Thyroid gland (tissue), 4 donors: ENCODE data around the gene KCNMA1. TPM values are rescaled to one million over a fixed set of nuclear protein-coding genes. Genes with fewer than 3 reads are reported as not detected.

ENCODE experiments used
- DNase-seq, 2 donors: peaks; one replicate each; pipeline ENCODE4 v3.0.0-alpha.2; 2019
- H3K27ac ChIP-seq, 3 donors: fragments of 200-600 bp; sonication (generic); 1 replicate in 2 of 3; 2 replicates in 1 of 3; pipeline ENCODE4 v1.5.1; 2016 to 2019; ENCODE audit warnings: mild to moderate bottlenecking in 1 of 3, moderate library complexity in 1 of 3
- H3K27me3 ChIP-seq: fragments of 200-600 bp; sonication (generic); one replicate; pipeline ENCODE4 v1.5.1; 2019
- H3K36me3 ChIP-seq, 2 donors: fragments of 200-600 bp; sonication (generic); one replicate each; pipeline ENCODE4 v1.5.1; 2016 to 2019
- H3K4me1 ChIP-seq, 2 donors: fragments of 200-600 bp; sonication (generic); one replicate each; pipeline ENCODE4 v1.5.1; 2017 to 2019
- H3K4me3 ChIP-seq, 3 donors: fragments of 200-600 bp; sonication (generic); replicated peaks in 1 of 3; 1 replicate in 2 of 3; 2 replicates in 1 of 3; pipeline ENCODE4 v1.5.1; 2016; ENCODE audit warnings: mild to moderate bottlenecking in 1 of 3
- H3K9me3 ChIP-seq: fragments of 200-600 bp; sonication (generic); one replicate; pipeline ENCODE4 v1.5.1; 2017
- CTCF ChIP-seq, 6 experiments: fragments of 200-600 bp in 3 of 6; fragments of 450-650 bp in 3 of 6; sonication (generic) in 3 of 6; IDR thresholded peaks; one replicate each; pipeline ENCODE4 v1.5.1; 2016 to 2019; ENCODE audit warnings: antibody characterized with exemption in 6 of 6, mild to moderate bottlenecking in 2 of 6, inconsistent platforms in 1 of 6, moderate library complexity in 1 of 6
- POLR2A ChIP-seq, 2 donors: fragments of 450-650 bp; IDR thresholded peaks; one replicate each; pipeline ENCODE4 v1.6.1; 2017; ENCODE audit warnings: antibody characterized with exemption in 2 of 2, mild to moderate bottlenecking in 2 of 2, moderate library complexity in 1 of 2
- WGBS, 2 donors: methylation state at CpG; one replicate each; pipeline ENCODE4 v1.1.5; 2017; 5-methylcytosine and 5-hydroxymethylcytosine counted together
- intact Hi-C: fragments of 100-400 bp; cut with DNase I; formaldehyde crosslinking; loops from one replicate; pipeline ENCODE4 v1.15.1; 2023
- total RNA-seq, 4 donors: library from RNA; depleted of rRNA; stranded (reverse); fragments of >200 nt; gene quantifications; one replicate each; pipeline ENCODE4 v1.2.3, GENCODE V29; 2016

Gene KCNMA1
- total RNA-seq, 4 donors from 2014 or later, result 2.5 to 5.1 (median 3.6) TPM

- Histone ChIP-seq H3K4me1 (no peaks in the 10 kb centered on the region), H3K4me3 (no peak overlapping the region), H3K27me3 (no peaks in the 10 kb centered on the region), H3K27ac (no peak overlapping the region), H3K36me3 (no peaks in the 10 kb centered on the region), H3K9me3 (no peaks in the 10 kb centered on the region)
- WGBS, 2 donors, result 82 to 92% methylated on average over 3 of the region's 3 CpGs
- TF ChIP-seq CTCF (IDR thresholded peaks at IDR 0.05), result no peak
- no peak for TF ChIP-seq POLR2A (IDR thresholded peaks at IDR 0.05)
- no peak for DNase-seq
- intact Hi-C loops, result no loop called here
Measured at GRCh38 chr10:77678146-77678545, 40.5 kb upstream of the KCNMA1 start.

GRCh38 chr10:77675347-77675746, 37.7 kb upstream of the KCNMA1 start:
- Histone ChIP-seq H3K9me3 (no peaks in the 10 kb centered on the region), H3K27me3 (no peaks in the 10 kb centered on the region), H3K27ac (no peak overlapping the region), H3K4me1 (no peaks in the 10 kb centered on the region), H3K4me3 (no peak overlapping the region), H3K36me3 (no peaks in the 10 kb centered on the region)
- no peak for TF ChIP-seq CTCF (IDR thresholded peaks at IDR 0.05)
- TF ChIP-seq POLR2A (IDR thresholded peaks at IDR 0.05), result no peak
- intact Hi-C loops, result no loop called here
- 74 to 87% methylated on average over 4 of the region's 4 CpGs for WGBS, 2 donors
- DNase-seq, result no peak

- intact Hi-C loops, result no loop called here
Measured at GRCh38 chr10:77673515-77674140, 36.0 kb upstream of the KCNMA1 start.

DNA sequence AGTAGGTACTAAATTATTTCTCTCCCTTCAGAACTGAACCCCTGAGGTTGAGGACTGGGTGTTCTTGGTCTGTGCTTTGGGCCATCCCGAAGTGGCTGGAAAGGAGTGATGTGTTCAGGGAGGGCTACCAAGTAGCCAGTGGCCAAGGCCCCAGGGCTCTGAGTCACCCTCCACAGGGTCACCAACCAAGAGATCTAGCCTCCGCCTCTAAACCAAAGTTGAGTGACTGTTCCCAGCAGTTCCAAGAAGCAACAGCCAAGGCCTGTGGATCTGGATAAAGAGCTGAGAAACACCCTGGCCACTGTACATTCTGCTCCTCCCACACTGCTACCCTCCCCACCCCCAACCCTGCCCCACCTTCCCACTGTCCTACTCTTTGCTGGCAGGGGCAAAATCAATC, 35.5 kb upstream of the KCNMA1 start:
- H3K27me3 ChIP-seq, result no peaks in the 10 kb centered on the region
- DNase-seq, result no peak
- no peaks in the 10 kb centered on the region for H3K9me3 ChIP-seq
- no peak overlapping the region for H3K4me3 ChIP-seq
- no peak overlapping the region for H3K27ac ChIP-seq
- H3K4me1 ChIP-seq, result no peaks in the 10 kb centered on the region
- intact Hi-C loops, result no loop called here
- H3K36me3 ChIP-seq, result no peaks in the 10 kb centered on the region
- 82 to 90% methylated on average over 2 of the region's 2 CpGs for WGBS, 2 donors
- TF ChIP-seq POLR2A (IDR thresholded peaks at IDR 0.05) (no peak), CTCF (IDR thresholded peaks at IDR 0.05) (no peak)

More at GRCh38 chr10:77673515-77674140, 36.0 kb upstream of the KCNMA1 start:
- Histone ChIP-seq H3K4me1 (no peaks in the 10 kb centered on the region), H3K27ac (no peak overlapping the region), H3K4me3 (no peak overlapping the region), H3K27me3 (no peaks in the 10 kb centered on the region), H3K9me3 (no peaks in the 10 kb centered on the region), H3K36me3 (no peaks in the 10 kb centered on the region)
- no peak for DNase-seq
- TF ChIP-seq POLR2A (IDR thresholded peaks at IDR 0.05) (no peak), CTCF (IDR thresholded peaks at IDR 0.05) (no peak)
- 81 to 86% methylated on average over 6 of the region's 6 CpGs for WGBS, 2 donors

DNA sequence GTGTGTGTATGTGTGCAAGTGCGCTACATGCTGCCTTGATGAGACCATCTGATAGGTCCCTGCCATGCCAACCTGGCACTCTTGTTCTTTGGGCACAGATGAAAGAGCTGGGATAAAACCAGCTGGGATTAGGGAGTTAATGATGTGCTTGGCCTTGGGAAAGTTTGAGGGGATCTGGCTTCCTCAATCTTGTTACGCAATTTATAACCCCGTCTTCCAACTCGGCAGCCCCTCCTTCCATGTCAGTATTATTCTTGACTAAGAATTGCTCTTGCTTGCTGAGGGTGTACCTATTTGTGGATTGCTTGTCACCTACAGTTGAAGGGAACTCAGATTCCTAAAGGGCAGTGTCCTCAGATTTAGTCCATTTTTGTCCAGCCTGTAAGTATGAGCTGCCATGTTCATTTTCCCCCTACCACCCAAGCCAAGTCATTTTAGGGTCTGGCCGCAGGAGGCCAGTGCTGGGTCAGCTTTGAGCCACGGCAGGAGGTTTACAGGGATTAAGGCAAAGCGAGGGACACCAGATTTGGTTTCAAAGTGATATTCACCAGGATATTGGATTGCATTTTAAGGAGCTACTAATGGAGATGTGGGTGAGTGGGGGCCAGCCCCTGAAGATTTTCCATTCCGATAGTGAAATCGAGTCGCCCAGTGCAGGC, 34.1 kb upstream of the KCNMA1 start:
- Histone ChIP-seq H3K27ac (no peak overlapping the region), H3K27me3 (no peaks in the 10 kb centered on the region), H3K4me3 (no peak overlapping the region), H3K9me3 (no peaks in the 10 kb centered on the region), H3K36me3 (no peaks in the 10 kb centered on the region), H3K4me1 (no peaks in the 10 kb centered on the region)
- intact Hi-C loops, result no loop called here
- TF ChIP-seq CTCF (IDR thresholded peaks at IDR 0.05) (no peak), POLR2A (IDR thresholded peaks at IDR 0.05) (no peak)
- no peak for DNase-seq
- 87 to 96% methylated on average over 10 of the region's 10 CpGs for WGBS, 2 donors
